BE2C (cell line): ENCODE results near the gene AUTS2.

ENCODE experiments used
- DNase-seq: peaks from one replicate; pipeline ENCODE4 v3.0.0-alpha.2; 2020
- H3K27me3 ChIP-seq: fragments of 250-450 bp; sonication (Bioruptor Pico); 2 replicates; pipeline ENCODE4 v1.5.1; 2020; ENCODE audit warnings: mild to moderate bottlenecking
- H3K36me3 ChIP-seq: fragments of 250-450 bp; sonication (Bioruptor Pico); 2 replicates; pipeline ENCODE4 v1.5.1; 2020; ENCODE audit warnings: mild to moderate bottlenecking
- H3K4me1 ChIP-seq: fragments of 250-450 bp; sonication (Bioruptor Pico); 2 replicates; pipeline ENCODE4 v1.5.1; 2020
- H3K4me3 ChIP-seq: 2 replicates; pipeline ENCODE4 v1.5.1; 2011; ENCODE audit warnings: low read depth, low read length
- H3K9me3 ChIP-seq: fragments of 250-450 bp; sonication (Bioruptor Pico); 2 replicates; pipeline ENCODE4 v1.5.1; 2020
- CTCF ChIP-seq: IDR thresholded peaks from 2 replicates; pipeline ENCODE4 v1.5.1; 2012; ENCODE audit warnings: mild to moderate bottlenecking, low read depth, low read length

Gene AUTS2

GRCh38 chr7:69836702-69837101, 238.4 kb downstream of the AUTS2 start:
- DNase-seq: no peak
- H3K27me3 ChIP-seq: no peaks in the 10 kb centered on the region

GRCh38 chr7:69837387-69838068, 239.3 kb downstream of the AUTS2 start:
- Histone ChIP-seq H3K36me3 (no peaks in the 10 kb centered on the region), H3K4me1 (peaks cover 23% of the 10 kb centered on the region), H3K27me3 (no peaks in the 10 kb centered on the region), H3K4me3 (no peak overlapping the region), H3K9me3 (no peaks in the 10 kb centered on the region)
- no peak for DNase-seq
- TF ChIP-seq CTCF: no peak

More at GRCh38 chr7:69836702-69837101, 238.4 kb downstream of the AUTS2 start:
- peaks cover 23% of the 10 kb centered on the region for H3K4me1 ChIP-seq
- H3K36me3 ChIP-seq: no peaks in the 10 kb centered on the region
- no peaks in the 10 kb centered on the region for H3K9me3 ChIP-seq
- no peak for TF ChIP-seq CTCF
- H3K4me3 ChIP-seq: no peak overlapping the region

GRCh38 chr7:69839782-69840181, 241.5 kb downstream of the AUTS2 start:
- no peak overlapping the region for H3K4me3 ChIP-seq
- H3K9me3 ChIP-seq: no peaks in the 10 kb centered on the region
- no peaks in the 10 kb centered on the region for H3K27me3 ChIP-seq
- H3K36me3 ChIP-seq: no peaks in the 10 kb centered on the region
- no peak for TF ChIP-seq CTCF
- DNase-seq: no peak
- H3K4me1 ChIP-seq: peaks cover 13% of the 10 kb centered on the region

GRCh38 chr7:69840248-69840647, 242.0 kb downstream of the AUTS2 start:
- H3K4me3 ChIP-seq: no peak overlapping the region
- TF ChIP-seq CTCF: no peak
- H3K27me3 ChIP-seq: no peaks in the 10 kb centered on the region
- H3K4me1 ChIP-seq: peaks cover 13% of the 10 kb centered on the region
- DNase-seq: no peak
- no peaks in the 10 kb centered on the region for H3K36me3 ChIP-seq
- H3K9me3 ChIP-seq: no peaks in the 10 kb centered on the region

GRCh38 chr7:69843653-69844052, 245.4 kb downstream of the AUTS2 start:
- DNase-seq: no peak
- H3K27me3 ChIP-seq: no peaks in the 10 kb centered on the region
- TF ChIP-seq CTCF: no peak
- peaks cover 2% of the 10 kb centered on the region; the same call in 1 of the 2 replicates for H3K4me1 ChIP-seq
- no peak overlapping the region for H3K4me3 ChIP-seq
- no peaks in the 10 kb centered on the region for H3K36me3 ChIP-seq
- H3K9me3 ChIP-seq: no peaks in the 10 kb centered on the region

- Histone ChIP-seq H3K36me3 (no peaks in the 10 kb centered on the region), H3K4me3 (no peak overlapping the region), H3K4me1 (peaks cover 2% of the 10 kb centered on the region; the same call in 1 of the 2 replicates), H3K27me3 (no peaks in the 10 kb centered on the region), H3K9me3 (no peaks in the 10 kb centered on the region)
- no peak for TF ChIP-seq CTCF
- no peak for DNase-seq
Observed at GRCh38 chr7:69844264-69844868, 246.1 kb downstream of the AUTS2 start.
